Endothelial cell of umbilical vein (primary cell): ENCODE data around the gene TRPM3. TPM values are rescaled to one million over a fixed set of nuclear protein-coding genes. Genes with fewer than 3 reads are reported as not detected.

Source experiments
- BruUV-seq: library from RNA; stranded (reverse); fragments of 400-500 nt; replicated peaks from 2 replicates; lab custom pipeline; 2021; lab: Mats Ljungman, UMichigan
- CTCF ChIA-PET: fragments of 300-600, 350-600 bp; sonication (Branson Sonifier 250); formaldehyde crosslinking; loops from one replicate; lab custom pipeline; 2021; ENCODE audit warnings: antibody characterized with exemption, inconsistent platforms; lab: Charles Lee
- POLR2A ChIA-PET: fragments of 300-600, 350-600 bp; sonication (Branson Sonifier 250); formaldehyde crosslinking; loops from one replicate; lab custom pipeline; 2021; ENCODE audit warnings: antibody characterized with exemption, inconsistent platforms; lab: Charles Lee
- DNase-seq: peaks from one replicate; pipeline ENCODE4 v3.0.0-alpha.2; 2011; ENCODE audit warnings: low read depth, low spot score
- FAIRE-seq: peaks from 2 replicates; lab custom pipeline; 2011; peaks lifted over from hg19 to GRCh38; lab: Jason Lieb, UNC
- H2AFZ ChIP-seq: 2 replicates; pipeline ENCODE4 v1.6.0; 2012; ENCODE audit warnings: low read depth, low read length, control low read depth, inconsistent platforms
- H3K27ac ChIP-seq: 2 replicates; pipeline ENCODE4 v1.5.1; 2011; ENCODE audit warnings: low read depth, mild to moderate bottlenecking, control low read depth, low read length, moderate library complexity; ENCODE audit not compliant: insufficient read depth
- H3K27me3 ChIP-seq, 2 experiments: 2 replicates each; pipeline versions ENCODE4 v1.6.0 to v1.6.1; 2011; ENCODE audit warnings: low read length in 2 of 2, mixed read lengths in 1 of 2; ENCODE audit not compliant: control insufficient read depth in 2 of 2, insufficient read depth in 2 of 2
- H3K36me3 ChIP-seq, 2 experiments: 2 replicates in 1 of 2; 3 replicates in 1 of 2; pipeline ENCODE4 v1.5.1; 2011; ENCODE audit warnings: low read length in 2 of 2, mild to moderate bottlenecking in 1 of 2, moderate library complexity in 1 of 2; ENCODE audit not compliant: control insufficient read depth in 2 of 2, insufficient read depth in 2 of 2; ENCODE audit errors: extremely low read depth in 1 of 2
- H3K4me1 ChIP-seq: 3 replicates; pipeline ENCODE4 v1.5.1; 2011; ENCODE audit warnings: mild to moderate bottlenecking, low read length; ENCODE audit not compliant: control insufficient read depth, insufficient read depth; ENCODE audit errors: extremely low read depth
- H3K4me2 ChIP-seq: 2 replicates; pipeline ENCODE4 v1.6.1; 2011; ENCODE audit warnings: low read length, control low read depth, mixed read lengths; ENCODE audit not compliant: insufficient read depth
- H3K4me3 ChIP-seq, 3 experiments: fragments of 200-600 bp in 1 of 3; sonication (generic), shearing (Covaris generic) in 1 of 3; replicated peaks in 1 of 3; 2 replicates each; pipeline ENCODE4 v1.5.1; 2011 to 2016; ENCODE audit warnings: control low read depth in 3 of 3, low read length in 3 of 3, mild to moderate bottlenecking in 2 of 3, inconsistent platforms in 1 of 3, low read depth in 1 of 3, moderate library complexity in 1 of 3; ENCODE audit not compliant: insufficient read depth in 1 of 3
- H3K79me2 ChIP-seq: 2 replicates; pipeline ENCODE4 v1.6.0; 2012; ENCODE audit warnings: low read length, inconsistent platforms; ENCODE audit not compliant: control insufficient read depth, insufficient read depth
- H3K9ac ChIP-seq: replicated peaks from 2 replicates; pipeline ENCODE3; 2011; ENCODE audit warnings: low read length, control low read depth; ENCODE audit not compliant: insufficient read depth; ENCODE audit errors: extremely low read depth
- H3K9me1 ChIP-seq: replicated peaks from 3 replicates; pipeline ENCODE4 v1.6.0; 2011; ENCODE audit warnings: mild to moderate bottlenecking, low read length; ENCODE audit not compliant: control insufficient read depth, insufficient read depth; ENCODE audit errors: extremely low read depth
- H3K9me3 ChIP-seq: replicated peaks from 2 replicates; pipeline ENCODE4 v1.5.1; 2012; ENCODE audit warnings: low read length, inconsistent platforms; ENCODE audit not compliant: control insufficient read depth, insufficient read depth
- H4K20me1 ChIP-seq: replicated peaks from 2 replicates; pipeline ENCODE3; 2011; ENCODE audit warnings: mild to moderate bottlenecking, low read length; ENCODE audit not compliant: control insufficient read depth, insufficient read depth; ENCODE audit errors: extremely low read depth
- EZH2 ChIP-seq: IDR thresholded peaks from 2 replicates; pipeline ENCODE4 v1.6.1; 2012; ENCODE audit warnings: borderline replicate concordance, low read depth, mild to moderate bottlenecking, moderate library complexity, low read length, inconsistent platforms; ENCODE audit not compliant: severe bottlenecking
- FOS ChIP-seq: IDR thresholded peaks from 2 replicates; pipeline ENCODE4 v1.6.1; 2011; ENCODE audit warnings: mild to moderate bottlenecking, low read length, moderate library complexity, borderline replicate concordance; ENCODE audit not compliant: insufficient read depth
- GATA2 ChIP-seq: IDR thresholded peaks from 2 replicates; pipeline ENCODE4 v1.7.0; 2011; ENCODE audit warnings: low read depth, mild to moderate bottlenecking, moderate library complexity, mixed read lengths, low read length; ENCODE audit not compliant: insufficient read length, insufficient read depth
- JUN ChIP-seq: IDR thresholded peaks from 2 replicates; pipeline ENCODE4 v1.6.1; 2011; ENCODE audit warnings: borderline replicate concordance, low read depth; ENCODE audit not compliant: insufficient read length, insufficient read depth
- MYC ChIP-seq: IDR thresholded peaks from one replicate; pipeline ENCODE4 v1.6.1; 2011; ENCODE audit warnings: mild to moderate bottlenecking, low read depth, low read length
- POLR2A ChIP-seq: IDR thresholded peaks from 2 replicates; pipeline ENCODE4 v1.6.1; 2012; ENCODE audit warnings: low read depth, mild to moderate bottlenecking, control low read depth, low read length
- POLR2AphosphoS5 ChIP-seq: IDR thresholded peaks from 2 replicates; pipeline ENCODE4 v1.6.1; 2012; ENCODE audit warnings: low read depth, mild to moderate bottlenecking, control low read depth, low read length, moderate library complexity; ENCODE audit not compliant: insufficient read depth
- dilution Hi-C: fragments of 300-500 bp; cut with MboI; formaldehyde crosslinking; loops from one replicate; pipeline ENCODE4 v1.15.0; 2019; ENCODE audit warnings: low sequenced_read_pairs; ENCODE audit not compliant: extremely low pct_ligation_motif_present
- intact Hi-C: fragments of 100-400 bp; cut with micrococcal nuclease; formaldehyde crosslinking; loops from one replicate; pipeline ENCODE4 v1.10.0; 2022
- polyA plus RNA-seq, 4 experiments: library from polyadenylated mRNA; depleted of rRNA in 3 of 4; stranded (reverse) in 3 of 4; unstranded in 1 of 4; fragments of >200 nt; gene quantifications; 2 replicates each; pipeline versions ENCODE4 v1.2.1 to v1.2.3, GENCODE V29; 2011 to 2012; ENCODE audit warnings: missing spikeins in 1 of 4
- total RNA-seq: library from RNA; stranded (reverse); gene quantifications from 2 replicates; pipeline ENCODE4 v1.2.3, GENCODE V29; 2021
- TF ChIP-seq, protein P1 (sequence below): IDR thresholded peaks from 2 replicates; pipeline ENCODE4 v1.6.1; 2011; ENCODE audit not compliant: insufficient read depth, insufficient read length
- TF ChIP-seq, protein P2 (sequence below), 2 donors: IDR thresholded peaks; 1 replicate in 1 of 2; 2 replicates in 1 of 2; pipeline ENCODE4 v1.5.1; 2011; ENCODE audit warnings: low read length in 2 of 2, mild to moderate bottlenecking in 2 of 2, moderate library complexity in 2 of 2, control low read depth in 1 of 2, inconsistent platforms in 1 of 2, low read depth in 1 of 2; ENCODE audit not compliant: insufficient read depth in 1 of 2; ENCODE audit errors: extremely low read depth in 1 of 2

The TRPM3 gene
- total and polyA plus RNA-seq, 2 donors (not counting 3 experiments of a cell fraction or from before 2014, with no cell fraction given) = 0.17 to 0.33 TPM

DNA sequence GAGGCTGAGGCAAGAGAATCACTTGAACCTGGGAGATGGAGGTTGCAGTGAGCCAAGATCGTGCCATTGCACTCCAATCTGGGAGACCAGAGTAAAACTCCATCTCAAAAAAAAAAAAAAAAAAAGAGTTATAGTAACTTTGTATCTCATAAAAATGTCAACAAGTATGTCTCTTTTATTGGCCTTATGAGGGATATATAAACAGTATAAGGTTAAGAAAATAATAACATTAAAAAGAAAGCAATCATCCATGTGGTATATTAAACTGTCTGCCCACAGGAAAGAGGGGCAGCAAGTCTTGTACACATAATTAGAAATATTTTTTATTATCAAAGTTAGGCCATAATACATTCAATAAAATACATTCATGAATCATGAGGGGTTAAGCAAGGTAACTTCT lies 447.6 kb downstream of the TRPM3 start:
- CTCF ChIA-PET = no interaction called here

DNA sequence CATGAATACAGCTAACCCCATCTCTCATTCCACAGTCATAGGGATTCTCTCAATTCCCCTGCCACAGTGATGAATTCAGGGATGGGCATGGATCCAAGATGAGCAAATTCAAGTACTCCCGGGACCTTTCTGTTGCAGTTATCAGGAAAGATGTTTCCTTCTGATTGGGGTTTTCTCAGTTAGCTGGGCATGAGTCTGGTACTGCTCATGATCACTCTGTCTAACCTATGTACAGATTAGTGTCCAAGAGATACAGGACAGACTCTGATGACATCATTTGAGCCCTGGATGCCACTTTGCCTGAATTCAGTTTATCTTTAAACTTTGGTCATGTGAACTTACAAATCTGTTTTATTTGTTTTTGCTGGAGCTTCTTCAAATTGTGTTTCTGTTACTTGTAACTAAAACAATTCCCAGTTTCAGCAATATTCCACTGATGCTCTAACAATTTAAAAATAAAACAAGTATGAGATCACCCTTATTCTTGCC lies 449.2 kb downstream of the TRPM3 start:
- TF ChIP-seq FOS (no peak), MYC (no peak), GATA2 (no peak), POLR2AphosphoS5 (no peak), EZH2 (no peak), POLR2A (no peak), JUN (no peak)
- TF ChIP-seq, protein P1, sequence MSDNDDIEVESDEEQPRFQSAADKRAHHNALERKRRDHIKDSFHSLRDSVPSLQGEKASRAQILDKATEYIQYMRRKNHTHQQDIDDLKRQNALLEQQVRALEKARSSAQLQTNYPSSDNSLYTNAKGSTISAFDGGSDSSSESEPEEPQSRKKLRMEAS = no peak
- TF ChIP-seq, protein P2, sequence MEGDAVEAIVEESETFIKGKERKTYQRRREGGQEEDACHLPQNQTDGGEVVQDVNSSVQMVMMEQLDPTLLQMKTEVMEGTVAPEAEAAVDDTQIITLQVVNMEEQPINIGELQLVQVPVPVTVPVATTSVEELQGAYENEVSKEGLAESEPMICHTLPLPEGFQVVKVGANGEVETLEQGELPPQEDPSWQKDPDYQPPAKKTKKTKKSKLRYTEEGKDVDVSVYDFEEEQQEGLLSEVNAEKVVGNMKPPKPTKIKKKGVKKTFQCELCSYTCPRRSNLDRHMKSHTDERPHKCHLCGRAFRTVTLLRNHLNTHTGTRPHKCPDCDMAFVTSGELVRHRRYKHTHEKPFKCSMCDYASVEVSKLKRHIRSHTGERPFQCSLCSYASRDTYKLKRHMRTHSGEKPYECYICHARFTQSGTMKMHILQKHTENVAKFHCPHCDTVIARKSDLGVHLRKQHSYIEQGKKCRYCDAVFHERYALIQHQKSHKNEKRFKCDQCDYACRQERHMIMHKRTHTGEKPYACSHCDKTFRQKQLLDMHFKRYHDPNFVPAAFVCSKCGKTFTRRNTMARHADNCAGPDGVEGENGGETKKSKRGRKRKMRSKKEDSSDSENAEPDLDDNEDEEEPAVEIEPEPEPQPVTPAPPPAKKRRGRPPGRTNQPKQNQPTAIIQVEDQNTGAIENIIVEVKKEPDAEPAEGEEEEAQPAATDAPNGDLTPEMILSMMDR (IDR thresholded peaks at IDR 0.05; ENCODE audit: extremely low read depth in 1 of 2, insufficient read depth in 1 of 2, low read depth in 1 of 2, low read length in 2 of 2) = no peak
- dilution Hi-C loops (no loop called here), intact Hi-C loops (no loop called here)
- H3K4me1 ChIP-seq = no peaks in the 10 kb centered on the region
- no peak for DNase-seq
- POLR2A ChIA-PET = interaction anchor here (0.8 kb wide), 1 partner anchor 191 kb away, joined by 6 read pairs; no protein-coding TSS in a partner anchor
- H2AFZ ChIP-seq = no peak overlapping the region
- H3K79me2 ChIP-seq = no peaks in the 10 kb centered on the region
- no peaks in the 10 kb centered on the region for H3K27me3 ChIP-seq
- H3K36me3 ChIP-seq = no peaks in the 10 kb centered on the region
- H3K9me3 ChIP-seq = no peaks in the 10 kb centered on the region
- no peak overlapping the region for H3K4me2 ChIP-seq
- no TSS peak for BruUV-seq
- no peak overlapping the region for H3K27ac ChIP-seq
- CTCF ChIA-PET = no interaction called here
- no peaks in the 10 kb centered on the region for H3K9me1 ChIP-seq
- no peak overlapping the region for H3K9ac ChIP-seq
- FAIRE-seq = no peak
- no peaks in the 10 kb centered on the region for H4K20me1 ChIP-seq
- no peak overlapping the region for H3K4me3 ChIP-seq

More for the DNA sequence above, 447.6 kb downstream of the TRPM3 start:
- H3K9me1 ChIP-seq = no peaks in the 10 kb centered on the region
- no peaks in the 10 kb centered on the region for H3K9me3 ChIP-seq
- H3K4me2 ChIP-seq = no peak overlapping the region
- H3K27me3 ChIP-seq = no peaks in the 10 kb centered on the region
- DNase-seq (no peak), FAIRE-seq (no peak)
- POLR2A ChIA-PET = no interaction called here
- no peaks in the 10 kb centered on the region for H3K36me3 ChIP-seq
- H3K4me1 ChIP-seq = no peaks in the 10 kb centered on the region
- TF ChIP-seq EZH2 (no peak), JUN (no peak), MYC (no peak), FOS (no peak), POLR2AphosphoS5 (no peak), GATA2 (no peak), POLR2A (no peak)
- TF ChIP-seq, protein P1 = no peak
- intact Hi-C loops (no loop called here), dilution Hi-C loops (no loop called here)
- no peak overlapping the region for H2AFZ ChIP-seq
- no TSS peak for BruUV-seq
- no peak overlapping the region for H3K9ac ChIP-seq
- H3K79me2 ChIP-seq = no peaks in the 10 kb centered on the region
- H4K20me1 ChIP-seq = no peaks in the 10 kb centered on the region
- H3K27ac ChIP-seq = no peak overlapping the region
- H3K4me3 ChIP-seq = no peak overlapping the region
